NAMALWA (cell line): ENCODE measurements around the gene SPOCK2.

Source experiments
- DNase-seq: peaks from one replicate; pipeline ENCODE4 v3.0.0-alpha.2; 2015; ENCODE audit warnings: low spot score

SPOCK2 gene

GRCh38 chr10:72029414-72029813 is 58.9 kb downstream of the SPOCK2 start:
- no peak for DNase-seq

- DNase-seq: no peak
Measured at GRCh38 chr10:72027498-72027897, 60.9 kb downstream of the SPOCK2 start.

- DNase-seq: no peak
Measured at GRCh38 chr10:72026278-72027111, 61.9 kb downstream of the SPOCK2 start.

- DNase-seq: no peak
Measured at GRCh38 chr10:72025832-72026231, 62.5 kb downstream of the SPOCK2 start.

GRCh38 chr10:72025400-72025799 is 63.0 kb downstream of the SPOCK2 start:
- no peak for DNase-seq

- no peak for DNase-seq
Measured at GRCh38 chr10:72024596-72024995, 63.8 kb downstream of the SPOCK2 start.

GRCh38 chr10:72022228-72022627 is 66.1 kb downstream of the SPOCK2 start:
- no peak for DNase-seq

GRCh38 chr10:72020914-72021809 is 67.2 kb downstream of the SPOCK2 start:
- DNase-seq: no peak

- no peak for DNase-seq
Measured at GRCh38 chr10:72019085-72019876, 69.1 kb downstream of the SPOCK2 start.

GRCh38 chr10:72016608-72017300 is 71.6 kb downstream of the SPOCK2 start:
- DNase-seq: no peak

- DNase-seq: no peak
Measured at GRCh38 chr10:72015841-72016240, 72.5 kb downstream of the SPOCK2 start.

- DNase-seq: no peak
Measured at GRCh38 chr10:72014785-72015480, 73.4 kb downstream of the SPOCK2 start.

- no peak for DNase-seq
Measured at GRCh38 chr10:72014197-72014596, 74.2 kb downstream of the SPOCK2 start.

- no peak for DNase-seq
Measured at GRCh38 chr10:72013202-72013945, 75.0 kb downstream of the SPOCK2 start.

- DNase-seq: no peak
Measured at GRCh38 chr10:72012796-72013195, 75.6 kb downstream of the SPOCK2 start.

- DNase-seq: no peak
Measured at GRCh38 chr10:72011976-72012512, 76.3 kb downstream of the SPOCK2 start.

- no peak for DNase-seq
Measured at GRCh38 chr10:72011468-72011867, 76.9 kb downstream of the SPOCK2 start.

- DNase-seq: no peak
Measured at GRCh38 chr10:72011016-72011415, 77.3 kb downstream of the SPOCK2 start.

- no peak for DNase-seq
Measured at GRCh38 chr10:72010234-72010973, 77.9 kb downstream of the SPOCK2 start.
